Stimulated activated CD4-positive, alpha-beta T cell treated with anti-CD3 and anti-CD28 coated beads, Interleukin-12 subunit alpha, Interleukin-12 subunit beta, amount 100 ng/mL, for 24 hours (primary cell): Measurements from ENCODE around the gene PDGFRA.

Source experiments
- DNase-seq, 2 experiments: peaks; one replicate each; pipeline ENCODE4 v3.0.0-alpha.2; 2020; ENCODE audit warnings: low read depth in 2 of 2

PDGFRA gene

GRCh38 chr4:54255881-54256280 lies 26.8 kb downstream of the PDGFRA start:
- DNase-seq: no peak

- DNase-seq: no peak
Measured at GRCh38 chr4:54256491-54257486, 27.7 kb downstream of the PDGFRA start.

- no peak for DNase-seq
Measured at GRCh38 chr4:54265366-54265765, 36.3 kb downstream of the PDGFRA start.

GRCh38 chr4:54268151-54268550 lies 39.1 kb downstream of the PDGFRA start:
- DNase-seq: no peak

GRCh38 chr4:54271464-54271863 lies 42.4 kb downstream of the PDGFRA start:
- DNase-seq: no peak

GRCh38 chr4:54272051-54272450 lies 43.0 kb downstream of the PDGFRA start:
- DNase-seq: no peak

- DNase-seq: no peak
Measured at GRCh38 chr4:54274264-54274663, 45.2 kb downstream of the PDGFRA start.

GRCh38 chr4:54274795-54275665 lies 45.9 kb downstream of the PDGFRA start:
- DNase-seq: no peak

GRCh38 chr4:54276641-54277430 lies 47.7 kb downstream of the PDGFRA start:
- DNase-seq: no peak

- no peak for DNase-seq
Measured at GRCh38 chr4:54277691-54278090, 48.6 kb downstream of the PDGFRA start.

GRCh38 chr4:54278216-54278615 lies 49.1 kb downstream of the PDGFRA start:
- DNase-seq: no peak

- no peak for DNase-seq
Measured at GRCh38 chr4:54281054-54281766, 52.1 kb downstream of the PDGFRA start.

- DNase-seq: no peak
Measured at GRCh38 chr4:54282837-54283236, 53.7 kb downstream of the PDGFRA start.

GRCh38 chr4:54289316-54289715 lies 60.2 kb downstream of the PDGFRA start:
- no peak for DNase-seq

- DNase-seq: no peak
Measured at GRCh38 chr4:54290980-54291379, 61.9 kb downstream of the PDGFRA start.

GRCh38 chr4:54296548-54297203 lies 67.6 kb downstream of the PDGFRA start:
- no peak for DNase-seq

- no peak for DNase-seq
Measured at GRCh38 chr4:54308110-54308509, 79.0 kb downstream of the PDGFRA start.

GRCh38 chr4:54315561-54316538 lies 86.8 kb downstream of the PDGFRA start:
- DNase-seq: no peak

GRCh38 chr4:54317690-54318089 lies 88.6 kb downstream of the PDGFRA start:
- no peak for DNase-seq
